ENCODE data around the gene FIGNL1. TPM values are rescaled to one million over a fixed set of nuclear protein-coding genes. Genes with fewer than 3 reads are reported as not detected.

Gene FIGNL1
- total and polyA plus RNA-seq, 10 of the 15 experiments (the other 5 are each of a cell fraction or from before 2014, with no cell fraction given): 11.5 to 37.4 (median 29.0) TPM

DNA sequence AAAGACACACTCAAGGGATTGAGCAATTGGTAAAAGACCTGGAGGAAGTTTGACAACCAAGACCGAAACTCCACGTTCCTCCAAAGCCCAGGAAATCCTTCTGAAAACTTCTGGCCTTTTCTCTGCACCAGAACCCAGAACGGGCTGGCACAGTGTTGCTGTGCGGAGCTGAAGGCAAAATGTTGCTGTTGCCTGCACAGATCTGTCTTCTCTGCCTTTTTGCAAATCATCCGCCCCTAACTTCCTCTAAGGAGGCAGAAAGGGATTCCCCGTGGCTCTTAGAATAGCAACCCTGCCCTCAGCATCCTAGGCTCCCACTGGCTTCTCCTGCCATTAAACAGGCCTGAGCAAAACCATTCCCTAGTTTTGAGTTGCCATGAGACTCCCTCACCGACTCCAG is 44.9 kb downstream of the FIGNL1 start:
- in situ Hi-C loops (cut with MboI): no loop called here
- WGBS (ENCODE audit: insufficient coverage, insufficient replicate concordance, low lambda C conversion rate, missing lambda C conversion rate): 10% methylated on average over 7 of the region's 7 CpGs
- ChIA-PET RAD21 (ENCODE audit: unreplicated experiment) (interaction anchor here (1.0 kb wide), 1 partner anchor 8 kb away, joined by 3 read pairs; no protein-coding TSS in a partner anchor), SMC1A (ENCODE audit: uncharacterized antibody, unreplicated experiment) (interaction anchor here (1.0 to 5.1 kb wide), 2 partner anchors 12 to 261 kb away, joined by 3 to 28 read pairs; no protein-coding TSS in a partner anchor), CTCF (interaction anchor here (3.6 kb wide), 1 partner anchor 12 kb away, joined by 21 read pairs; no protein-coding TSS in a partner anchor), POLR2A (no interaction called here)
- 0 out of 2 replicates have a peak overlapping the region, but pooled peaks have one; percentile 31 for H3K27ac ChIP-seq (ENCODE audit: control insufficient read depth, insufficient read depth)
- peak overlapping the region; percentile 60 for H3K4me2 ChIP-seq (ENCODE audit: control insufficient read depth, insufficient read depth)
- no peak for FAIRE-seq
- no peaks in the 10 kb centered on the region for H4K20me1 ChIP-seq (ENCODE audit: control insufficient read depth, insufficient read depth)
- intact Hi-C loops (cut with micrococcal nuclease; ENCODE audit: unreplicated experiment): no loop called here
- H3K9me3 ChIP-seq (replicated peaks; ENCODE audit: control insufficient read depth, insufficient read depth, low read length): no peaks in the 10 kb centered on the region; the same call in 2 of the 3 replicates
- TF ChIP-seq RBBP5 (conservative IDR thresholded peaks at IDR 0.05) (no peak), WRNIP1 (IDR thresholded peaks at IDR 0.05; ENCODE audit: borderline replicate concordance, low read depth, low read length) (no peak), SMAD1 (IDR thresholded peaks at IDR 0.05; ENCODE audit: low read depth, partially characterized antibody) (no peak), MEF2A (IDR thresholded peaks at IDR 0.05; ENCODE audit: insufficient read depth, low read depth, low read length) (peak; percentile 28; the same call in 1 of the 2 replicates), BRCA1 (IDR thresholded peaks at IDR 0.05; ENCODE audit: low read depth, low read length) (no peak), NR2F1 (conservative IDR thresholded peaks at IDR 0.05) (no peak), HCFC1 (IDR thresholded peaks at IDR 0.05; ENCODE audit: low read length) (no peak), STAT3 (IDR thresholded peaks at IDR 0.05; ENCODE audit: low read depth, low read length) (no peak), ATF2 (IDR thresholded peaks at IDR 0.05; ENCODE audit: low read length) (no peak), SREBF2 (IDR thresholded peaks at IDR 0.05; ENCODE audit: low read length) (no peak), HDAC6 (IDR thresholded peaks at IDR 0.05; ENCODE audit: unreplicated experiment) (no peak), IKZF2 (IDR thresholded peaks at IDR 0.05) (peak in 1 of 2 experiments; percentile 24; a peak in 1 of 4 replicates), KDM1A (IDR thresholded peaks at IDR 0.05; ENCODE audit: borderline replicate concordance) (no peak), ZNF207 (IDR thresholded peaks at IDR 0.05; ENCODE audit: borderline replicate concordance) (no peak), PAX5 (IDR thresholded peaks at IDR 0.05; ENCODE audit: borderline replicate concordance, low read depth, low read length) (no peak), RCOR1 (conservative IDR thresholded peaks at IDR 0.05; ENCODE audit: low read depth, low read length) (no peak), ZNF384 (IDR thresholded peaks at IDR 0.05; ENCODE audit: borderline replicate concordance, low read depth, low read length) (no peak), MYC (IDR thresholded peaks at IDR 0.05; ENCODE audit: insufficient read depth, insufficient read length, insufficient replicate concordance, low read length, severe bottlenecking) (no peak), PML (IDR thresholded peaks at IDR 0.05; ENCODE audit: low read length) (0 out of 2 replicates have a peak, but pooled peaks have one; percentile 13), CEBPB (IDR thresholded peaks at IDR 0.05; ENCODE audit: borderline replicate concordance in 1 of 2, low read depth in 2 of 2, low read length in 2 of 2) (no peak), SPI1 (IDR thresholded peaks at IDR 0.05; ENCODE audit: borderline replicate concordance, insufficient read depth, low read depth, low read length) (no peak), IKZF1 (conservative IDR thresholded peaks at IDR 0.05) (0 out of 2 replicates have a peak, but pooled peaks have one; percentile 21), IRF4 (IDR thresholded peaks at IDR 0.05; ENCODE audit: low read depth, low read length) (no peak), RB1 (IDR thresholded peaks at IDR 0.05; ENCODE audit: borderline replicate concordance) (no peak), NBN (IDR thresholded peaks at IDR 0.05) (no peak)
- TF ChIP-seq, protein P1, sequence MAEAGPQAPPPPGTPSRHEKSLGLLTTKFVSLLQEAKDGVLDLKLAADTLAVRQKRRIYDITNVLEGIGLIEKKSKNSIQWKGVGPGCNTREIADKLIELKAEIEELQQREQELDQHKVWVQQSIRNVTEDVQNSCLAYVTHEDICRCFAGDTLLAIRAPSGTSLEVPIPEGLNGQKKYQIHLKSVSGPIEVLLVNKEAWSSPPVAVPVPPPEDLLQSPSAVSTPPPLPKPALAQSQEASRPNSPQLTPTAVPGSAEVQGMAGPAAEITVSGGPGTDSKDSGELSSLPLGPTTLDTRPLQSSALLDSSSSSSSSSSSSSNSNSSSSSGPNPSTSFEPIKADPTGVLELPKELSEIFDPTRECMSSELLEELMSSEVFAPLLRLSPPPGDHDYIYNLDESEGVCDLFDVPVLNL (IDR thresholded peaks at IDR 0.05; ENCODE audit: low read depth, low read length): no peak
- no peak for DNase-seq (ENCODE audit: low read depth, low spot score)
- BruUV-seq (replicated peaks): no TSS peak
- peaks cover 9 to 11% of the 10 kb centered on the region in 2 experiments; a peak in 3 of 4 replicates for H3K36me3 ChIP-seq (ENCODE audit: control insufficient read depth in 2 of 2, insufficient read depth in 2 of 2, low read length in 1 of 2)
- H2AFZ ChIP-seq (ENCODE audit: control insufficient read depth, low read depth, low read length): no peak overlapping the region; the same call in 1 of the 2 replicates
- H3K4me3 ChIP-seq: no peak overlapping the region
- H3K4me1 ChIP-seq (ENCODE audit: control insufficient read depth, insufficient read depth, low read length): peaks cover 53% of the 10 kb centered on the region
- H3K27me3 ChIP-seq (replicated peaks in 1 of 2; ENCODE audit: control insufficient read depth in 2 of 2, insufficient read depth in 2 of 2, low read length in 1 of 2): no peaks in the 10 kb centered on the region
- no peak overlapping the region for H3K9ac ChIP-seq (ENCODE audit: control insufficient read depth, insufficient read depth, low read length)
- peak; percentile 30 for ATAC-seq
- H3K79me2 ChIP-seq (ENCODE audit: control insufficient read depth, insufficient read depth, low read length): no peaks in the 10 kb centered on the region
